ENCODE measurements around the gene ASCL3.
A peak's percentile ranks its signal among the peaks of the same experiment; 100 is the strongest.
"Not testable (repeated sequence)": the region's sequence is repeated elsewhere in the genome, so short reads cannot be mapped to it uniquely, and the experiment has no call there.

Gene ASCL3, protein sequence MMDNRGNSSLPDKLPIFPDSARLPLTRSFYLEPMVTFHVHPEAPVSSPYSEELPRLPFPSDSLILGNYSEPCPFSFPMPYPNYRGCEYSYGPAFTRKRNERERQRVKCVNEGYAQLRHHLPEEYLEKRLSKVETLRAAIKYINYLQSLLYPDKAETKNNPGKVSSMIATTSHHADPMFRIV

DNA sequence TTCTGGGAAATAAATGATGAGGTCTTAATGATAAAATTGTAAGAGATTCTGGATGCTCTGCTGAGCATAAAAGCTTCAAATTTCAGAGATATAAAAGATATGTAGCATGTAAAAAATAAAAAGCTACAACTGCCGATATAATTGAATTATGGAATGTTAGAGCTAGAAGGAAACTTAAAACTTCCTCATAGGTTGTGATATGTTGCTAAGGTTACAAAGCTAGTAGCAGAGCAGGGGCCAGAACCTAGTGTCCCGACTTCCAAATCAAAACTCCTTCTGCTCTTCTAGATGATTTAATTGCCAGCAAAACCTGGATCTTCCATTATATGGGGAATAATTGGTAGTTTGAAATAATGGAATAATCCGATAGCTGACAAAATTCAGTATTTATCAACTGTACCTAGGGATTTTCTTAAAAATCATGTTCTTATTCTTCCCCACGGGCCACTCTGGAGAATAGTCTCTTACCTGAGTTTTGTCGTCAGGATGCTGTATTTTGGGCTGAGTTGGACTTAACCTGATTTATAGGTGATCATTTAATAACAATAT is at the start of gene ASCL3:
Gene ASCL3, minus strand, starts transcription at position 499 of the 549 bp plus-strand sequence. CDS start 4,855 bp downstream, outside the sequence.
- no peak for DNase-seq

DNA sequence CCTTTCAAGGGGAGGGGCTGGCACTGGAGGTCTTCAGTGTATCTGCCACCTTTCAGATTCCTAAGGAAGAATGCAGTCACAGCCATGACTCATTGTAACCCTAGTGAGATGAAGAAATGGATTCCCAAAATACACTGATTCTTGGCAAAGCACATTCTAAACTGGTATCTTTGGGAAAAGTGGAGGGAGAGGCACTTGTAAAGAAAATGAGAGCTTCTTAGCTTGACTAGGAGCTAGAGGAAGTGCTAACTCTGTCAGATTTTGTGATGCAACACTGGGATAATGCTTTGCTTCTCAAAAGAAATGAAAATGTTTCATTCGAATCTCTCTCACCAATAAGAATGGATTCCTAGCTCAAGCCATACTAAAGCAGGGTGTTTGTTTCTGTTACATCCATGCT is 46.6 kb upstream of the ASCL3 start:
- DNase-seq = no peak

DNA sequence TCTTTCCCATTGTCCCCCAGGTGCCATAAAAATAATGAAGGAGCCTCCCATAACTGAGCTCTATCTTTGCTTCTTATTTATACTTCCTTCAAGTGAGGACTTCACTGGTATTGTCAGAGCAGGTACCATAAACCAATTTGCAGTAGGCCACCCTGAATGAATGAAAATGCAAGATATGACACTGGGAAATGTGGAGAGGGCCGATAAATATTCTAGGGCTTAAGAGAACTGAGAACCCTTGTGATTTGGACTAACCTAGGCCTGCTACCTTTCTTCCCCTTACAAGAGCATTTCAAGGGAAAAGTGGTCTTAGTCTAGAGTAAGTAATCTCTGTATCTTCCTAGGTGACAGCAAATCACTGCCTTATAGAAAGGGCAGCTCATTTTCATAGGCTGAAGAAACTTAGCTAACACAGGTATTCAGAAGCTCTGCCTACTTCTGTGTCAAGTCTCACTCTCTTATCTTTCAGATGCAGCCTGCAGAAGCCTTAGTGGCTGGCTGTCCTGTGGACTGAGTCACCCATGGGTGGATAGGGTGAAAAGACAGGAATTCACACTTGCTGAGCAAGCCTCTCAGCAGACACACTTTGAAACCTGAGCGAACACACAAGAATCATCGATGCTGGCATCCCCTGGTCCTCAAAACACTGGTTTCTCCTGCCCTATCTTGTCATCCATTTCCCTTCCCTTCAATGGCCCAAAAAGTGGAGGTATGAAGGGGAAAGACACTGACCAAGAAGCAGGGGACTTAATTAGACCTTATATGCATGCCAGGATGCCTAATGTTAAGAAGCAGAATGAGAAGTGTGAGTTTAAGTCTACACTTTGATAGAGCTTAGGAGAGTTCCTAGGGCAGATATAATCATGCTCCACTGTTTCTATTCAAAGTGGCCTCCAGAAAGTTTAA is 45.8 kb upstream of the ASCL3 start:
- no peak for DNase-seq

DNA sequence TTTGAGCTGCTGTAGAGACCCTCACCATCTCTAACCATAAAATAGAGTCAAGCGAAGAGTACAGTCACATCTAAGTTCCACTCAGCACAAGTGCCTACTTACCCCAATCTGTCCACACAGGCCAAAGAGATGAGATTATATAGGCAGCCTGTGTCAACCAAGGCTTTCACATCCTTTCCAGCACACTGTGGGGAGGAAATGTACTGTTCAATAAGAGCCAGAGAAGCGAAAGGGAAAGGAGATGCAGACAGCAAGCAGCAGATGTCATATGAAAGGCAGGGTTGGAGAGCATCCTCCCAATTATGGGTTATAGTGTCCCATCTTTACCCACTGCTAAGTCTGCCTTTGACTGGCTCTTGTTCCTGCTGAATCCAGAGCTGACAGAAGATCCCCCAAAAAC is 44.6 kb upstream of the ASCL3 start:
- no peak for DNase-seq

DNA sequence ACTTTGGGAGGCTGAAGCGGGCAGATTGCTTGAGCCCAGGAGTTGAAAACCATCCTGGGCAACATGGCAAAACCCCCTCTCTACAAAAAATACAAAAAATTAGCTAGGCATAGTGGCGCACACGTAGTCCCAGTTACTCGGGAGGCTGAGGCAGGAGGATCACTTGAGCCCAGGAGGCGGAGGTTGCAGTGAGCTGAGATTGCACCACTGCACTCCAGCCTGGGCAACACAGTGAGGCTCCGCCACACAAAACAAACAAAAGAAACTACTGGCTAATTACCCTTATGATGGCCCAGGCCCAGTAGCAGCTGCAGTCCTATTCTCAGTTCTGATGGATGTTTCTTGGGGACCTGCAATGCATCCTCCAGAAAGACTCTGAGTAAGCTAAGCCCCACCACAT is 44.0 kb upstream of the ASCL3 start:
- not testable (repeated sequence) for DNase-seq

DNA sequence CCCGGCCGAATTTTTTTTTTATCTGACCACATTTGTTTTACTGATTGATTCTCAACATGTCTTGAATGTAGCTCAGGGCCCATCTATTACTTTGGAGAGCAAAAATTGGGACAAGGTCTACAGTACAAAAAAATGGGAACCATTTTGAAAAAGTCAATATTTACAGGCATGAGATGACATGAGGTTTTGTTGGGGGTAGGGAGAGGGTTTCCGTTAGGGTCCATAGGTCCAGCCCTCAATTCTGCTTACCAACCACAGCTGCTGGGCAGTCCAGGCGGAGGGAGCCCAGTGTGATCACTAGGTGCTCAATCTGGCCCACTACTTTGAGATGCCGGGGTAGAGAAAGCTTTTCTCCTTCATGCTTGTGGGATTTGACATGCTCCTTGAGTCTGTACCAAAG is 42.6 kb upstream of the ASCL3 start:
- DNase-seq = no peak

DNA sequence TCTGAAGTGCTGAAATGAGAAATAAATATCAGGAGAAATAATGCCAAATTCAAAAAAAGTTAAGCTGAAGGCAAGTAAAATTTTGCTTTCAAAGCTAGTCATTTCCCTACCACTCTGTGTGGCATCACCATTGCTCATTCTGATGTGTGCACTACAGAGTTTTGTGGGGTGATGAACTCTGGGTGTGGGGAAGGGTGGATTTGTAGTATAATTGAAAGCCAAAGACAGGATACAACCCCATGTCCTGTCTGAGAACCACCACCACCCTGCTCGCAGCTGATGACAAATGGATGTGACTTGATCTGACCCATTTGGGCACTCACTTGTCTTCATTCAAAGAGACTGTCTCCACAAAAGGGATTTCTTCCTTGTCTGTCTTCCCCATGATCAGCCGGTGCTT is 40.7 kb upstream of the ASCL3 start:
- no peak for DNase-seq

DNA sequence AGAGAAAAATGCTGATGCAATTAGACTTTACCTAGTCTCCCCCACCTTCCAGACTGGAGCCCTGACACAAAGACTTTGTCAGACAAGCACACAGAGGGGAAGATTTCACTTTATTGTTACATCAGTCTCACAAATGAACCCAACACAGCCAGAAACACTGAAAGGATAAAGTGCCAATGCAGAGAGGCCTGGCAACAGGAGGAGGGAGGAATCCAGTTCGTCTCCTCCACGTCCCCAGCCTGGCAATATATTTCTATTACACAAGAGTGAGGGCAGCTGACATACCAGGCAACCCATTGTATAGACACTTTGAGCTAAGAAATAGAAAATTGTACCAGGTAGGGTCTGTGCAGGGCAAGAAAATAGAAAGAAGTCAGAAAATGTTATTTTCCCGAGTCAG is 37.7 kb upstream of the ASCL3 start:
- DNase-seq = no peak

DNA sequence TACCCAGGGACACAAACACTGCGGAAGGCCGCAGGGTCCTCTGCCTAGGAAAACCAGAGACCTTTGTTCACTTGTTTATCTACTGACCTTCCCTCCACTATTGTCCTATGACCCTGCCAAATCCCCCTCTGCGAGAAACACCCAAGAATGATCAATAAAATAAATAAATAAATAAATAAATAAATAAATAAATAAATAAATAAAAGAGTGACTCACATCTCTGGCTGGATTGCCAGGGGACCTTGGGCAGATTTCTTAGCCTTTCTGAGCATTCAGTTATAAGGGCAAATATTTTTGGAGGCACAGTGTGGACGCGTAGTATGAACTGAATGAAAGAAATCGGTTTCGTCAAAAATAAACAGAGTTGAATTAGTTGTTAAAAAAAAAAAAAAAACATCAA is 36.5 kb upstream of the ASCL3 start:
- DNase-seq = not testable (repeated sequence)

DNA sequence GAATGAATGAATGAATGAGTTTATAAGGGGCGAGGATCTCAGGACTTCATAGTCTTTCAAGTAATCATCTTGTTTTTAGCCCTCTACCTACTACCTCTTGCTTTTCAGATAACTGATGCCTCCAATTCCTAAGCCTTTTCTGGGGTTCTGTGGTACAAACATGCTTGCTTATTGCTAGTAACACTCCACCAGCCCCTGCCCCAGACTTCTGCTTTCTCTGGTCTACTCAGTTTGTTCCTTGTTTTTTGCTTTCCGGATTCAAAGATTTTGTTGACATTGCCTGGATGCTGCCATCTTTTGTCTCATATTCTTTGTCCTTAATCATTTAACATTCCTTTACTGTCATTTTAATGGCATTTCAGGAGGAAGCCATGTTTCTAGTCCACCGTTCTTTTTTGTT is 30.3 kb upstream of the ASCL3 start:
- no peak for DNase-seq

DNA sequence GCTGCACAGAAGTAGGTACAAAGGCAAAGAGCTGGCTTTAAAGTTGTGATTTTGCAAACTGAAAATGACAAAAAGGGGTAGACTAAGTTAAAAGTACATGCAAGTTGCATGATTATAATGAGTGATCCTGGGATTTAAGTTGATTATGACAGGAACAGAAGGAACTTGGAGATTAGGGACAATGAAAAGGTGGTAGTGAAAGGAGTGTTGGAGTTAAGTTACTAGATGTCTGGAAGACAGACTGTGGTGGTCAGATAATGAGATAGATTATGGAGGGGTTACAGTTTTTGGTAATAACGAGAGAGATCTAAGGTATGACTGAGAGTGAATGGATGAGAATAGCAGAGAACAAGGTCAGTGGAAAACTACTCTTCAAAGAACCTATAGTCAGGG is 29.1 kb upstream of the ASCL3 start:
- DNase-seq = no peak

DNA sequence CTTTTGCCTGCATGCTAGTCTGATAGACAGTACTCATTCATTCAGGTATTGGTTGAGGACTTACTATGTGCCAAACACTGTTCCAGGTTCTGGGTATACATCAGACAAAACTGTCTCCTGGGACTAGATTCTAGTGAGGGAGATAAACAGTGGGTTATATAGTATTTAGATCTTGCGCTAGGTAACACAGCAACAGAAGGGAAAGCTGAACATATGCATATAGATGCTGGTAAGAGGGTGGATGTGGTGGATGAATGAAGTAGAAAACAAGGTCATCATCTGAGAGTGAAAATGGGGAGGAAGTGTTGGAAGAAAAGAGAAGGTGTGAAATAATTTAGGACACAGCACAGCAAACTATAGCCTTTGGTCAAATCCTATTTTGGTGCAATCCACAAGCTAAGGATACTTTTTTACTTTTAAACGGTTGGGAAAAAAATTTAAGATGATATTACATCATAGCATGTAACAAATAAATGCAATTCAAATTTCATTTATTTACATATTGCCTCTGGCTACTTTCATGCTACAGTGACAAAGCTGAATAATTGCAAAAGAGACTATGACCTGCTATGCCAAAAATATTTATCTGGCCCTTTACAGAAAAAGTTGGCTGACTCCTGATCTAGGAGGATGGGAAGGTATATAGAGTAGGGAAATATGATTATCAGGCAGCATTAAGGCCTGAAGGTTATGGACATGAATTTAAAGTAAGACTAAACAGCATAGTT is 28.5 kb upstream of the ASCL3 start:
- DNase-seq = no peak

DNA sequence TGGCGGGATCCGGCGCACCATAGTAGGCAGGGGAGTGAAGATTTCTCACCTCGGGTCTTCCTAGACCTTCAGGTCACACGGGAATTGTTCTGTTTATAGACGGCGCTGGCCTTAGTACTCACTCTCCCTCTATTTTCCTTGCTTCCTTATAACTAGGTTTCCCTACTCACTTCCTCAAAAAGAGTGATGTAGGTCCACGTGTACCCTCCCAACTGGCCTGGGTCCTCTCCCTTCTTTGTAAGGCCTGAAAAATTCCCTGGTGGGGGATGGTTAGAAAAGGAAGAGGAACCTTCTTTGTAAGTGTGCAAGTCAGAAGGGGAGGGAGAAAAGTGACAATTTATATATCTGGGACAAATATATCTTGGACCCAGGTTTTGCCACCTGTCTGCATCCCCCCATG is 24.4 kb upstream of the ASCL3 start:
- no peak for DNase-seq

DNA sequence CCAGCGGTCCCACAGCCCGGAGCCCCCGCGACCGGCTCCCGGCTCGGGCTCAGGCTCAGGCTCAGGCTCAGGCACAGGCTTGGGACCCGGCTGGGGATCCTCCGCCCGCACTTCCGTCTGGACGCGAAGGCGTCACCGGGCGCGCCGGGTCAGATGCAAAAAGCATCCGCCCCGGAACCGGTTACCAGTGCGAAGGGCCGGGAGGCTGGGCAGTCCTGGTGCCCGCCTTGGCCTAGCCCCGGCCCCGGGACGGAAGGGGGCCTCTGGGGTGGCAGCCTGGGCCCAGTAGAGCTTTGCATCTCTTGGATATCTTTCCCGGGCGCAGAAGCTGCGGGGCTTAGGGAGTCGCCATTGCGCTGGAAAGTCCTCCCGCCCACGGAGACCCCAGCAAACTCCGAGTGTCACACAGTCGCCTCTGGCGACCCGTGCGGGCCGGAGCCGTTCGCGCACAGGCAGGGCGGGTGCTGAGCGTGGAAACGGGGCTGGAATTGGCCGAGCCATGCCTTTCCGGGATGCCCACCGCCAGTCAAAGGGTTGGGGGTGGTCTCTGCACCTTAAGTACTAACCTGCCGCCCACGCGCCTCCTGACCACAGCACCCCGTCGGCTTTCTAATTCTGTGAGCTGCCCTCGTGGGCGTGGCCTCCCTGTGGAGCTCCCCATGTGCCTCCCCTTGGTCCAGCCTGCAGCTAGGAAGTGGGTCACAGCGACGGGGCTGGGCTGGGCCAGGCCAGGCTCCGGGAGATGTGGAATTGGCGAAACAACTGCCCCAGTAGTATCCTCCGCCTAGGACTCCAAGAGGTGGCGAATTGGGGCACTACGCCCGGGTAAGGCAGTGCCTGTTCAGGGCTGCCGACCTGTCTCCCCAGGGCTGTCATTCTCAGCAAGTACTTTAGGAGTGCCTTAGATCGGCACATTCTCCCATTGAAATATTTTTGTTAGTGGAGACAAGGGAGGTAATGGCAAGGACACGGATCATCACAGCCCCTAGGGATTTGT is 21.8 kb upstream of the ASCL3 start, which contains the start of gene TMEM9B:
Gene TMEM9B, minus strand, starts transcription at position 119 of the 997 bp plus-strand sequence. CDS start 129 bp downstream, outside the sequence.
- peak; percentile 70 for DNase-seq

DNA sequence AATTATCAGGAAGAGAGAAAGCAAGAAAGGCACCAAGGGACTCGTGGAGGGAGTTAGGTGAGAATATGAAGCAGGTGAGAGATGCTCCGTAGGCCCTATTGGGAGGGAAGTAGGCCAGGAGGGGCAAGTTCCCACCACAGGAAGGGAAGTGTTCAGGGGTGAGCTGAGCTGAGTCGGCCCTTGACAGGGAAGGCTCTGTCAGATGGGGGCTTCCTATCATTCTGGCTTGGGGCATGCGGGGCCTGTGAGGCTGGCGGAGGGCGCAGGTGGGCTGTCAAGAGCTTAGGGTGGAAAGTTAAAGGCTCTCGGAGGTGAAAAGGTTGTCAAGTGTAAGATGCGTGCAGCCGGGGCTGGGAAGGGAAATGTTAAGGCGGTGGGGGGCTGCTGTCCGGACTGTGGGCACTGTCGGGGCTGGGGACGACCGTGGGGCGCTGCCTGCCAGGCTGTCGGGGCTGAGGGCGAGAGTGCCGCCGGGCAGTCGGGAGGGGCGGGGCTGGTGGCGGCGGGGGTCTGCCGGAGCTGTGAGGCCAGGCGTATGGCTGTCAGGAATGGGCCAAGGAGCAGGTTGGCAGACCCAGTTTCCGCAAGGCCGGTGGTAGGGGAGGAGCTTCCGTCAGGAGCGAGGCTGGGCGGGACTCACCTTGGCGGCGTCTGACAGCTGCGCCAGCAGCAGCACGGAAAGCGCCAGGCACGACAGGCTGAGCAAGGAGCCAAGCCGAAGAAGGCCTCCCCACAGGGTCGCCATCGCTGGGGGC is 20.9 kb upstream of the ASCL3 start:
- peak; percentile 72 for DNase-seq

DNA sequence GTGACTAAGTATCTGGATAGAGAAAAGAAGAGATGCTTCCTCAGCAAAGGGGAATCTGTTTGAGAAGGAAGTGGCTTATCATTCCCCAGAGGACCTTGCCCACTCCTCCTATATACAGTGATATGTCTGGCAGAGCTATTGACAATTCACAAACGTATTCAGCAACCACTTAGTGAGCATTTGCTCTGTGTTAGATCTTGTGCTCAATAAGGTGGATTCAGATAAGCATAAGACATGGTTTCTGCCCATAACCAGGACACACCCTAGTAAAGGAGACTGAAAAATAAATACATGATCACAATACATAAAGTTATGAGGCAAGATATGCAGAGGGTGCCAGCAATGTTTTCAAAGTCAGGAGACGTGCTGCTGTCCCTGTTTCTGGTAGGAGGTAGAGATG is 20.0 kb upstream of the ASCL3 start:
- no peak for DNase-seq

DNA sequence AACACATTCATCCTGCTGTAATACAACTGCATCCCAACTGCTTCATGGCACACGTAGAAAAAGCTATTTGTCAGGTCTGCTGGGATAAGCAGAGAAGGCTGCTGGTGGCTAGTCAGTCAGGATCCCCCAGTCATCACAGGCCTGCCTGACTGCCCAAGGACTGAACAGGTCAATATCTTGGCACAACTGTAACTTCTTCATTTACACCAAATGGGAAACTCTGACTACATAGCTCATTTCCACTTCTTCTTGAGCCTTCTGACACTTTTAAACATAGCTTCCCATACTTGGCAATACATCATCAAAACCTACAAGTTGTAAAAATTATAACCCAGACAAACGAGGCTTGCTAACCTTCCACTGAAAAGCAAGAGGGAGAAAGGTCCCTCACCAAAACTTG is 18.6 kb upstream of the ASCL3 start:
- DNase-seq = no peak

DNA sequence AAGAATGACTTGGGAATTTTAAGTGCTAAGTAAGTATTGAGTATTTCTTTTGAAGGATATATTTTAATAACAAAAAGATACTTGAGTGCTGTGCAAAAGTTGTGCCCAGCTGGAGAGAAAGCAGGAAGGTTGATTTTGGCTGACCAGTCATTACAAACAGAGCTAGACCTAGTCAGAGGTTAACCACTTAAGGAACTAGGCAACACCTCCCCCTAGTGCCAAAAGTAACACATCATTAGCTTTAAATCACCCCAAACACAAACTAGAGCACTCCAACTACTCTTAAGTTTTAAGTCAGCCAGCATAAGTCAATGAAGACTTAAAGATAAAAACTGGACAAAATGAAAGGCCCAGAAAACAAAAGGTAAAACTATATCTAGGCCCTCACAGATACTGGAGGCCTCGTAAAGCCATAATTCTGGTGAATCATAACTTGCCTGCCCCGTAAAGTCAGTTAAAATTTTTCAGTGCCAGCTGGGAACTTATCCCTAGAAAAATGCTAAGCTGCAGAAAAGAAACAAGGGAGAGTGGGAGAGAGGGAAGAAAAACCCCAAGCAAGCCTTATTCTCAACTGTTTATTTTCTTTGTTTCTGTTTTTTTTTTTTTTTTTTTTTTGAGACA is 16.8 kb upstream of the ASCL3 start:
- peak; percentile 53 for DNase-seq

DNA sequence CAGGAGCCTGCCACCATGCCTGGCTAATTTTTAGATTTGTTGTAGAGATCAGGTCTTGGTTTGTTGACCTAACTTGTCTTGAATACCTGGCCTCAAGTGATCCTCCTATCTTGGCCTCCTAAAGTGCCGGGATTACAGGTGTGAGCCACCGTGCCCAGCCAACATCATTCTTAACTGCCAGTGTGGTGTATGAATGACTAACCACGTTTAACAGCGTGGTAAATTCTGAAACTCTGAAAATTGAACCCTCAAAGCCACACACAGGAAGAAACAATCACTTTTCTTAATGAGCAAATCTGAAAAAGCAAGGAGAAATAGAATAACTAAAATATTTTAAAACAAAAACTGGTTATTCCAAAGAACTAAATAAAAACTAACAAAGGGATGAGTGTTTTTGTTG is 14.0 kb upstream of the ASCL3 start:
- no peak for DNase-seq

DNA sequence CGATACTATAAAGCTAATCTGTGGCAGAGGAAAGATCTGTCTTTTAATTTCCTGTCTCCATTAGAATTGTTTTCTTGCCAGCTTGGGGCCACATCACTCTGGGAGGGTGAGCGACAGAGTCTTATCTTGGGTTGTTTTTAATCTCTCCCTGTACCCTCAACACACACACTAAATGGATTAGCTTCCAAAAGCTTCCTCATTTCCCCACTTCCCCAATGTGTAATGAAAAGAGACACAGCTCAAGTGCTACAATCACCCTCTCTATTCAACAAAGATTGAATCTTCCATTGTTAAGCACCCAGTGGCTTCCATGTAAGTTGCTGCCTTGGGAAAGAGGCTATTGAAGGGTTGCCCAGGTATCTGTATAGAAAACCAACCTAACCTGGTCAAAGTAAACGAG is 6.1 kb upstream of the ASCL3 start:
- no peak for DNase-seq
